Renal pelvis (tissue), 12 donors: ENCODE measurements around the gene RASSF5. TPM values are rescaled to one million over a fixed set of nuclear protein-coding genes. Genes with fewer than 3 reads are reported as not detected.

Experiments
- DNase-seq: peaks from one replicate; pipeline ENCODE4 v3.0.0-alpha.2; 2013
- long read RNA-seq, 16 experiments: transcript quantifications; one replicate each; lab custom pipeline, GENCODE V29; 2026
- polyA plus RNA-seq, 3 donors: library from polyadenylated mRNA; unstranded; fragments of 120-200 nt; gene quantifications; one replicate each; pipeline ENCODE4 v1.2.1, GENCODE V29; 2013; ENCODE audit not compliant: insufficient read length in 3 of 3

The RASSF5 gene
- 1 to 10 TPM; 4.4 to 5.0 (median 4.6) TPM for polyA plus RNA-seq
- long read RNA-seq, donor 1, partial matches to known transcripts: 0 of 2 reads
- long read RNA-seq, donor 1, other reads (novel, unspliced or antisense): 0 of 2 reads
- long read RNA-seq, donor 2, partial matches to known transcripts: 0 of 3 reads
- long read RNA-seq, donor 2, other reads (novel, unspliced or antisense): 0 of 3 reads
- long read RNA-seq, donor 3: 0 reads
- long read RNA-seq, donor 4: 0 reads
- long read RNA-seq, donor 5, partial matches to known transcripts: 0 of 1 reads
- long read RNA-seq, donor 5, other reads (novel, unspliced or antisense): 0 of 1 reads
- long read RNA-seq, donor 6: 0 reads
- long read RNA-seq, donor 7, partial matches to known transcripts: 0 of 2 reads
- long read RNA-seq, donor 7, other reads (novel, unspliced or antisense): 0 of 2 reads
- long read RNA-seq, donor 8, partial matches to known transcripts: 0 of 2 reads
- long read RNA-seq, donor 8, other reads (novel, unspliced or antisense): 0 of 2 reads
- long read RNA-seq, donor 9: 0 reads
- long read RNA-seq, donor 10, full-length matches to known transcripts: 3 of 3 reads
- long read RNA-seq, donor 10, partial matches to known transcripts: 0 of 3 reads
- long read RNA-seq, donor 10, other reads (novel, unspliced or antisense): 0 of 3 reads
- long read RNA-seq, donor 11: 0 reads
- long read RNA-seq, donor 12, partial matches to known transcripts: 0 of 1 reads
- long read RNA-seq, donor 12, other reads (novel, unspliced or antisense): 0 of 1 reads
- long read RNA-seq, donor 13: 0 reads
- long read RNA-seq, donor 14: 0 reads
- long read RNA-seq, donor 15, partial matches to known transcripts: 0 of 2 reads
- long read RNA-seq, donor 15, other reads (novel, unspliced or antisense): 0 of 2 reads
- long read RNA-seq, donor 16, partial matches to known transcripts: 0 of 1 reads
- long read RNA-seq, donor 16, other reads (novel, unspliced or antisense): 0 of 1 reads

- peak; percentile 48 for DNase-seq
Measured at GRCh38 chr1:206507284-206508129, at the start of gene RASSF5. RASSF5 (plus strand) TSS chr1:206507531; CDS start chr1:206507603, 72 bp downstream.

- DNase-seq: no peak
Measured at GRCh38 chr1:206459703-206460102, 47.6 kb upstream of the RASSF5 start.

- no peak for DNase-seq
Measured at GRCh38 chr1:206460836-206461426, 46.4 kb upstream of the RASSF5 start.

GRCh38 chr1:206461602-206462455 is 45.5 kb upstream of the RASSF5 start:
- DNase-seq: peak; percentile 75

- no peak for DNase-seq
Measured at GRCh38 chr1:206463137-206463536, 44.2 kb upstream of the RASSF5 start.

GRCh38 chr1:206463911-206464310 is 43.4 kb upstream of the RASSF5 start:
- no peak for DNase-seq

GRCh38 chr1:206464456-206464964 is 42.8 kb upstream of the RASSF5 start:
- DNase-seq: no peak

- no peak for DNase-seq
Measured at GRCh38 chr1:206465951-206466350, 41.4 kb upstream of the RASSF5 start.

GRCh38 chr1:206466840-206467649 is 40.3 kb upstream of the RASSF5 start:
- no peak for DNase-seq

GRCh38 chr1:206467915-206468314 is 39.4 kb upstream of the RASSF5 start:
- peak; percentile 72 for DNase-seq

- no peak for DNase-seq
Measured at GRCh38 chr1:206468571-206468970, 38.8 kb upstream of the RASSF5 start.

GRCh38 chr1:206469411-206469932 is 37.9 kb upstream of the RASSF5 start:
- DNase-seq: no peak

- no peak for DNase-seq
Measured at GRCh38 chr1:206469933-206470691, 37.2 kb upstream of the RASSF5 start, which contains the start of gene IKBKE. IKBKE (plus strand) TSS chr1:206470476; CDS start chr1:206473228, 2,752 bp downstream.

- DNase-seq: no peak
Measured at GRCh38 chr1:206470692-206471414, 36.5 kb upstream of the RASSF5 start.

- DNase-seq: no peak
Measured at GRCh38 chr1:206471415-206471801, 35.9 kb upstream of the RASSF5 start.

- no peak for DNase-seq
Measured at GRCh38 chr1:206472024-206472423, 35.3 kb upstream of the RASSF5 start.

GRCh38 chr1:206472454-206472853 is 34.9 kb upstream of the RASSF5 start:
- DNase-seq: no peak
